ENCODE measurements around the gene KIRREL3.

- TF ChIP-seq GATA2 (IDR thresholded peaks at IDR 0.05; ENCODE audit: low read depth, low read length) (no peak), GATA3 (IDR thresholded peaks at IDR 0.05; ENCODE audit: low read depth, low read length) (no peak)
Observed at GRCh38 chr11:126973051-126973450, 27.5 kb downstream of the KIRREL3 start.
